Right lobe of liver (tissue), 6 donors: ENCODE results near the gene CUL9. TPM values are rescaled to one million over a fixed set of nuclear protein-coding genes. Genes with fewer than 3 reads are reported as not detected.

Experiments used
- ATAC-seq, 4 donors: fragments of 200-7000 bp; cut with Tn5 transposase; one replicate each; pipeline ENCODE4 v1.9.1; 2020; ENCODE audit warnings: mild to moderate bottlenecking in 4 of 4, moderate library complexity in 4 of 4
- DNase-seq, 3 donors: peaks; one replicate each; pipeline ENCODE4 v3.0.0-alpha.2; 2020
- H3K27ac ChIP-seq, 3 donors: fragments of 200-600 bp; one replicate each; pipeline ENCODE4 v1.8.0; 2022
- H3K27me3 ChIP-seq, 2 donors: fragments of 200-600 bp; one replicate each; pipeline ENCODE4 v1.8.0; 2022
- H3K36me3 ChIP-seq, 4 donors: fragments of 200-600 bp; sonication (generic) in 1 of 4; one replicate each; pipeline versions ENCODE4 v1.5.1 to v1.8.0; 2017 to 2022; ENCODE audit warnings: control low read depth in 1 of 4
- H3K4me1 ChIP-seq, 4 donors: fragments of 200-600 bp; sonication (generic) in 1 of 4; one replicate each; pipeline versions ENCODE4 v1.5.1 to v1.8.0; 2017 to 2022; ENCODE audit warnings: control low read depth in 1 of 4
- H3K4me3 ChIP-seq, 3 donors: fragments of 200-600 bp; one replicate each; pipeline ENCODE4 v1.8.0; 2022
- H3K9me3 ChIP-seq, 4 donors: fragments of 200-600 bp; sonication (generic) in 1 of 4; one replicate each; pipeline versions ENCODE4 v1.5.1 to v1.8.0; 2017 to 2022; ENCODE audit warnings: control low read depth in 1 of 4
- POLR2A ChIP-seq: fragments of 450-650 bp; IDR thresholded peaks from one replicate; pipeline ENCODE4 v1.6.1; 2017; ENCODE audit warnings: antibody characterized with exemption, mild to moderate bottlenecking
- WGBS: methylation state at CpG from one replicate; pipeline ENCODE4 v1.1.6; 2018; ENCODE audit warnings: low coverage, low lambda C conversion rate; ENCODE audit not compliant: insufficient coverage; ENCODE audit errors: missing lambda C conversion rate; 5-methylcytosine and 5-hydroxymethylcytosine counted together
- intact Hi-C, 2 donors: fragments of 100-400 bp; cut with DNase I; formaldehyde crosslinking; loops; one replicate each; pipeline versions ENCODE4 v1.11.2 to v1.14.1; 2022
- total RNA-seq, 6 experiments: library from RNA; depleted of rRNA in 2 of 6; stranded (reverse); fragments of >200 nt in 2 of 6; fragmentation: NEBNext Ultra II Directional in 3 of 6; extraction: Animal tissue kit (Norgen Biotek cat#: 25700) in 3 of 6; gene quantifications; one replicate each; pipeline versions ENCODE4 v1.1.0 to v1.2.4, GENCODE V29; 2016 to 2023
- TF ChIP-seq, protein P1 (sequence below), 4 donors: fragments of 200-600 bp in 3 of 4; fragments of 450-650 bp in 1 of 4; IDR thresholded peaks; one replicate each; pipeline versions ENCODE4 v1.5.1 to v1.8.0; 2016 to 2022; ENCODE audit warnings: antibody characterized with exemption in 4 of 4, mild to moderate bottlenecking in 2 of 4
- donor health status: DM: no; HTN: yes; CAD: no.
- donor health status: DM: no; HTN: no; CAD: no.
- donor health status: DM: no; HTN: no; CAD: no.
- donor health status: DM: no; HTN: yes; CAD: no.
- donor health status: DM: no; HTN: yes; CAD: no.

CUL9 gene
- total RNA-seq, 6 experiments from 2014 or later: 14.4 to 17.7 (median 15.2) TPM

DNA sequence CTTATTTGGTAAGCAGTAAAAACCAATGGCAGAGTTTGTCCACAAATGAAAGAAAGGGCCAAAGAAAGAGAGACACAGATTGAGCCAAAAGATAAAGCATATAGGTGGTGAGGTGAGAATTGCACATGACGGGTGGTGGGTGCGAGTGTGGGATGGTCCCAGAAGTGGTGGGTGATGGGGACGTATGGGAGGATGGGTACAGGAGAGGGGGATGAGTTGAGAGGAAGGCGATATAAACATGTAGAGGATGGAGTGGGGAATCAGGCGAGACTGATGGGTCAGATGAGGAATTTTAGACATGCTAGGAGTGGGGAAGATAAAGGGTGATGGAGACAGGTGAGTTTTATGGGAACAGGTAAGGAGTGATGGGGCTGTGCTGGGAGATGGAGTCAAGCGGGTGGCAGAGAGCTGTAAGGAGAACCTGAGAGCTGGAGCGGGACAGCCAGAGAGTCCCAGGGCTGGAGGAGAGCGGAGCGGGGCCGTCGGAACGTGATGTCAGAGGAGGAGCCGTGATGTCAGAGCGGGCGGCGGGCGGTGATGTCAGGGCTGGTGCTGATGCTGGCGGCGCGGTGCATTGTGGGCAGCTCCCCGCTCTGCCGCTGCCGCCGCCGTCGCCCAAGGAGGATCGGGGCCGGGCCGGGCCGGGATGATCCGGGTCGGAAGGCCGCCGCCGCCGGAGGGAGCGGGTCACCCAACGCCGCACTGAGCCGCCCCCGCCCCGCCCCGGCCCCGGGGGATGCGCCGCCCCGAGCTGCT is 61.1 kb downstream of the CUL9 start, which contains the start of gene TTBK1:
Gene TTBK1, plus strand, starts transcription at position 574 of the 756 bp plus-strand sequence. CDS start 3,180 bp downstream, outside the sequence.
- WGBS: 21% methylated on average over 12 of the region's 47 CpGs
- no peaks in the 10 kb centered on the region for H3K27me3 ChIP-seq

DNA sequence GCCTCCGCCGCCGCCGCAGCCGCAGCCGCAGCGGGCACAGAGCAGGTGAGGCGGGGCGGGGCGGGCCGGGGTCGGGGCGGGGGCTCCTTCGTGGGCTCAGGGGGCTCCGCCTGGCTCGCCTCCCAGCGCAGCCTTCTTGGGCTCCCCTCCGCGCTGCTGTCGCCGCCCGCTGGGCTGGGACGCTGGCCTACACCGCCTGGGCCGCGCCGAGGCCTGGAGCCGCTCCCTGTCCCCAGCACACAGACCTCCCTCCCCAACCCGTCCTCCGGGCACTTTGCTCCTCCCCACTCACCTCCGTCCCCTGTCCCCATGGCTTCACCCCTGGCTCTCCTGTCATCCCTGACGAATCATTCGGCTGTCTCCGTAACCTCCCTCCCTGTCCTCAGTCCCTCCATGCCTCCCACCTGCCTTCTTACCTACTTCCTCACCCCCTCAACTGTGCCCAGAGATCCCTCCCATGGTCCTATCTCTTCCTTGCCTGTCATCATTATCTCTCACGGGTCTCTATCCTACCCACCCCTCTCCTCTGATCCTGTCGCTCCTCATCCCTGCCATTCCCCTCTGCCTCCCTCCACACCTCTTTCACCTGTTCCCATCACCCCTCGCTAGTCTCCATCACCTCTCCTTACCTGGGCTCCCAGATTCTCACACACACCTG is 61.8 kb downstream of the CUL9 start:
- Histone ChIP-seq H3K9me3 (no peaks in the 10 kb centered on the region), H3K4me3 (no peak overlapping the region), H3K27ac (no peak overlapping the region), H3K4me1 (peaks cover 0 to 9% (median 0%) of the 10 kb centered on the region in 4 donors), H3K27me3 (no peaks in the 10 kb centered on the region), H3K36me3 (no peaks in the 10 kb centered on the region)
- intact Hi-C loops: no loop called here
- 44% methylated on average over 9 of the region's 37 CpGs for WGBS
- ATAC-seq (no peak), DNase-seq (no peak)
- TF ChIP-seq POLR2A: no peak
- TF ChIP-seq, protein P1, sequence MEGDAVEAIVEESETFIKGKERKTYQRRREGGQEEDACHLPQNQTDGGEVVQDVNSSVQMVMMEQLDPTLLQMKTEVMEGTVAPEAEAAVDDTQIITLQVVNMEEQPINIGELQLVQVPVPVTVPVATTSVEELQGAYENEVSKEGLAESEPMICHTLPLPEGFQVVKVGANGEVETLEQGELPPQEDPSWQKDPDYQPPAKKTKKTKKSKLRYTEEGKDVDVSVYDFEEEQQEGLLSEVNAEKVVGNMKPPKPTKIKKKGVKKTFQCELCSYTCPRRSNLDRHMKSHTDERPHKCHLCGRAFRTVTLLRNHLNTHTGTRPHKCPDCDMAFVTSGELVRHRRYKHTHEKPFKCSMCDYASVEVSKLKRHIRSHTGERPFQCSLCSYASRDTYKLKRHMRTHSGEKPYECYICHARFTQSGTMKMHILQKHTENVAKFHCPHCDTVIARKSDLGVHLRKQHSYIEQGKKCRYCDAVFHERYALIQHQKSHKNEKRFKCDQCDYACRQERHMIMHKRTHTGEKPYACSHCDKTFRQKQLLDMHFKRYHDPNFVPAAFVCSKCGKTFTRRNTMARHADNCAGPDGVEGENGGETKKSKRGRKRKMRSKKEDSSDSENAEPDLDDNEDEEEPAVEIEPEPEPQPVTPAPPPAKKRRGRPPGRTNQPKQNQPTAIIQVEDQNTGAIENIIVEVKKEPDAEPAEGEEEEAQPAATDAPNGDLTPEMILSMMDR (IDR thresholded peaks at IDR 0.05): no peak

More for the DNA sequence above, 61.1 kb downstream of the CUL9 start, which contains the start of gene TTBK1:
- H3K4me3 ChIP-seq: no peak within 1 kb of the TSS
- H3K4me1 ChIP-seq: peaks cover 0 to 9% (median 0%) of the 10 kb centered on the region in 4 donors
- no peaks in the 10 kb centered on the region for H3K9me3 ChIP-seq
- TF ChIP-seq POLR2A: no peak
- TF ChIP-seq, protein P1 (IDR thresholded peaks at IDR 0.05): no peak
- no peak within 1 kb of the TSS for H3K27ac ChIP-seq
- DNase-seq: no peak
- no peak for ATAC-seq
- intact Hi-C loops: no loop called here
- no peaks in the 10 kb centered on the region for H3K36me3 ChIP-seq

DNA sequence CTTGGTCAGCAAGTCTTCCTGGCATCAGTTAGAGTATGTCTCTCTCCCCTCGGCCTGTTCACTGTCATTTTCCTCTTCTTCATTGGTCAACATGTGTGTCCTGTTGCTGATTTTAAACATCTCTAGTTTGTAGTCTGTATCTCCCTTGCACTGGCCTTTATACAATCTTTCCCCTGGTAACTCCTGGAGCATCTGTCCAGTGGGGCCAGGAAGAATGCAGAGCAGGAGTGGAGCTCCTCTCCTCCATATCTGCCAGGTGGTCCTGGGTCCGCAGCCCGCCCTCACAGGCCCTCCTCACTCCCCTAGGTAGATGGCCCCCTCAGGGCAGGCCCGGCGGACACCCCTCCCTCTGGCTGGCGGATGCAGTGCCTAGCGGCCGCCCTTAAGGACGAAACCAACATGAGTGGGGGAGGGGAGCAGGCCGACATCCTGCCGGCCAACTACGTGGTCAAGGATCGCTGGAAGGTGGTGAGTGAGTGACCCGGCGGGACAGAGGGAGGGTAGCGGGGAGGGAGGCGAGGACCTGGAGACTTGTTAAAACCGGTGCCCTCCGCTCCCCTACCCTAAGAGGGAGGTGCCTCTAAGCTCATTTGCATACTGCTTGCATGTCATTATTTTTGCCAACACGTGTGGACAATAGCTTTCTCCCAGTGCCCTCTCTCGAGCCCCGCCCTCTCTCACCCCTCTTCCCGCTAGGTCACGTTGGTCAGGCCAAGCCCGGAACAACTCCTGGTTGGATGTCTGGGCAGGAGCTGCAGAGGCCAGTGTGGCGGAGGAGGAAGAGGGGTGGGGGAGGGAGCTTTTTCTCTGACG is 64.5 kb downstream of the CUL9 start:
- H3K27me3 ChIP-seq: no peaks in the 10 kb centered on the region
- H3K27ac ChIP-seq: no peak overlapping the region

More for the DNA sequence above, 64.5 kb downstream of the CUL9 start:
- ATAC-seq: peak; percentile 53 to 73 (median 64)
- TF ChIP-seq, protein P1 (IDR thresholded peaks at IDR 0.05): no peak
- no peak for TF ChIP-seq POLR2A
- H3K4me3 ChIP-seq: peak overlapping the region; percentile 30 to 50 (median 39)
- intact Hi-C loops: no loop called here
- no peaks in the 10 kb centered on the region for H3K36me3 ChIP-seq
- peak in 1 of 3 donors; percentile 58 for DNase-seq
- peaks cover 0 to 9% (median 0%) of the 10 kb centered on the region in 4 donors for H3K4me1 ChIP-seq
- no peaks in the 10 kb centered on the region for H3K9me3 ChIP-seq
- 13% methylated on average over 22 of the region's 27 CpGs for WGBS
